OCI-LY7 (cell line): ENCODE measurements around the gene SKIC3.

Experiments
- CTCF ChIP-seq: fragments of 200-600 bp; sonication (generic); conservative IDR thresholded peaks from 2 replicates; pipeline ENCODE4 v1.5.1; 2014; ENCODE audit warnings: mild to moderate bottlenecking, antibody characterized with exemption, low read length, moderate library complexity, mixed read lengths
- EZH2phosphoT487 ChIP-seq: fragments of 200-600 bp; sonication (generic); IDR thresholded peaks from 2 replicates; pipeline ENCODE4 v1.6.1; 2018; ENCODE audit warnings: low read depth, borderline replicate concordance, mild to moderate bottlenecking, mixed run types, antibody characterized with exemption, low read length, moderate library complexity, mixed read lengths

DNA sequence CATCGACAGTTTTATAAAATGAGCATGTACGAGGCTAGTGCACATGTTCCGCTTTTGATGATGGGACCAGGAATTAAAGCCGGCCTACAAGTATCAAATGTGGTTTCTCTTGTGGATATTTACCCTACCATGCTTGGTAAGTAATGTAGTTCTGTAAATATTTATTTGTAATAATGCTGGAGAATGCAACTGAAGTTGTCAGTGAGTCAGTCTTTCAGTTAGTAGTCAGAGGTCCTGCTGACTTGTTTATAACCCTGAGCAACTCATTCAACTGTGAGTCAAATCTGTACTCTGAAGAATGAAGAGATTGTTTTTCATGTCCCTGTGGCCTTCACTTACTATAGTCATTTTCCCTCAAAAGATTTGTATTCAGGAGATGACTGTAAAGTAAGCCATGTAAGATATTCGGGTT, 36.7 kb upstream of the SKIC3 start:
- TF ChIP-seq CTCF (no peak), EZH2phosphoT487 (no peak)
